ENCODE results near the gene CTDSPL. TPM values are rescaled to one million over a fixed set of nuclear protein-coding genes. Genes with fewer than 3 reads are reported as not detected.
A peak's percentile ranks its signal among the peaks of the same experiment; 100 is the strongest.

Gene CTDSPL
- total RNA-seq, 1 donor from 2014 or later = 6.1 TPM

GRCh38 chr3:37955918-37956707 lies 94.4 kb downstream of the CTDSPL start:
- Mint-ChIP-seq H3K27me3 (no peaks in the 10 kb centered on the region), H3K9me3 (no peaks in the 10 kb centered on the region), H3K27ac (peak overlapping the region; percentile 43), H3K36me3 (ENCODE audit: low read depth) (peaks cover 2% of the 10 kb centered on the region), H3K4me3 (peak overlapping the region; percentile 18), H3K4me1 (peaks cover 17% of the 10 kb centered on the region)
- intact Hi-C loops (cut with micrococcal nuclease) = no loop called here
- DNase-seq = no peak

DNA sequence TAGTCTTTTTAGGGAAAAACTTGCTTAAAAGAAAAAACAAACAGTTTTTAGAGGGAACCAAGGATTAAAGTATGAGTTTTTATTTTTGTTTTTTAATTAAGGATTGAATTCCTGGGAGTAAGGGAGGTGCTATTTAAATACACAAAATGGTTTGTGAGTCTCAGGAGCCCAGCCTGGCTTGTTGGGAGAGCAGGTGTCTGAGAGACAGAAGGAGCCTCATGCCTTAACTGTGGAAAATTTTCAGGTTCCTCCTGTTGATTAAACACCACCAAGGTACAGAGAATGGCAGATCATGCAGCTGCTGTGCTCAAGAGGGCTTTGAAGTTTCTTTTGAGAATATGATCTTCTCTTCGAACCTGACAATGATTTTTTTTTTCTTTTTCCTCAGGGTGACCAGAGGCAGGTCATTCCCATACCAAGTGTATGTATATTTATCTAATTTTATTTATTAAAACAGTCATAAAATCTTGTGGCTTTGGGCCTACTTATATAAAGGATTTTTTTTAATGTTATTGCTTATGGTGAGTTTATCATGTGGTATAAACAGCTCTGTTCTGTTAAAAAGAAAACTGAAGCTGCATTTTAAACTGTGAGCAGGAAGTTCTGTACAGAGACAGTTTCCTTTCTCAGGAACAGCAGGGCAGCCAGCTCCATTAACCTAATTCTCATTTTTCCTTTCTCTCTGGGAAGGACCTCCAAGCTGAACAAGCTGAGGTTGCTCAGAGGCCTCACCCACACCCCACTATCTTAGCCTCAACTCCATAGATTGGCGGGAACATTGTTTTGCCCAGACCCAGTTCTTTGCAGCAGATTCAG lies 95.3 kb downstream of the CTDSPL start:
- Mint-ChIP-seq H3K4me1 (peaks cover 16% of the 10 kb centered on the region), H3K27me3 (no peaks in the 10 kb centered on the region), H3K9me3 (no peaks in the 10 kb centered on the region), H3K27ac (peak overlapping the region; percentile 89), H3K4me3 (peak overlapping the region; percentile 76), H3K36me3 (ENCODE audit: low read depth) (peaks cover 2% of the 10 kb centered on the region)
- DNase-seq = no peak
- intact Hi-C loops (cut with micrococcal nuclease) = no loop called here

GRCh38 chr3:37957539-37957936 lies 95.9 kb downstream of the CTDSPL start:
- Mint-ChIP-seq H3K36me3 (ENCODE audit: low read depth) (peaks cover 2% of the 10 kb centered on the region), H3K4me1 (peaks cover 16% of the 10 kb centered on the region), H3K27ac (peak overlapping the region; percentile 89), H3K9me3 (no peaks in the 10 kb centered on the region), H3K27me3 (no peaks in the 10 kb centered on the region), H3K4me3 (peak overlapping the region; percentile 76)
- DNase-seq = no peak
- intact Hi-C loops (cut with micrococcal nuclease) = no loop called here

GRCh38 chr3:37961622-37962431 lies 100.1 kb downstream of the CTDSPL start:
- Mint-ChIP-seq H3K27me3 (peaks cover 2% of the 10 kb centered on the region), H3K4me3 (no peak overlapping the region), H3K9me3 (no peaks in the 10 kb centered on the region), H3K4me1 (peaks cover 8% of the 10 kb centered on the region), H3K27ac (no peak overlapping the region), H3K36me3 (ENCODE audit: low read depth) (no peaks in the 10 kb centered on the region)
- DNase-seq = no peak
- intact Hi-C loops (cut with micrococcal nuclease) = no loop called here

- no peaks in the 10 kb centered on the region for H3K9me3 Mint-ChIP-seq
- DNase-seq = no peak
- H3K4me3 Mint-ChIP-seq = no peak overlapping the region
- peaks cover 2% of the 10 kb centered on the region for H3K27me3 Mint-ChIP-seq
- no peak overlapping the region for H3K27ac Mint-ChIP-seq
- H3K4me1 Mint-ChIP-seq = no peaks in the 10 kb centered on the region
- intact Hi-C loops (cut with micrococcal nuclease) = no loop called here
- H3K36me3 Mint-ChIP-seq (ENCODE audit: low read depth) = no peaks in the 10 kb centered on the region
These were observed 101.3 kb downstream of the CTDSPL start for GRCh38 chr3:37963016-37963415.

DNA sequence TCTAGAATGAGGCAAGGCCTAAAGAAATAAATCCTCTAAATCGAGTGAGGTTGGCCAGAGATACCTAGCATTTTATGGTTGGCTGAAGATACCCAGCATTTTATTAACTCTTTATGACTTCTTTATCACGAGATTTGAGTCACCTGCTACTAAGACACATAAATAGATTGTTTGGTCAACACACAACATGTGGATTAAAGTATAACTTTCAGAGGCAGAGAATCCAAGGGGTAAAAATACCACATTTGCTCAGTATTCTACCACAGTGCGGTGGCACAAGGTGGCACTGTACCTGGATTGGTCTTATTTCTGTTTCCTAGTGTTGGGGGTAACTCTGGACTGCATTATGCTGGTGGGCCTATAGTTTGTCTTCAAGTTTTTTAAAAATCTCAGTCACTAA lies 102.0 kb downstream of the CTDSPL start:
- Mint-ChIP-seq H3K9me3 (no peaks in the 10 kb centered on the region), H3K27me3 (peaks cover 2% of the 10 kb centered on the region), H3K27ac (no peak overlapping the region), H3K36me3 (ENCODE audit: low read depth) (no peaks in the 10 kb centered on the region), H3K4me3 (no peak overlapping the region), H3K4me1 (no peaks in the 10 kb centered on the region)
- no peak for DNase-seq
- intact Hi-C loops (cut with micrococcal nuclease) = no loop called here

DNA sequence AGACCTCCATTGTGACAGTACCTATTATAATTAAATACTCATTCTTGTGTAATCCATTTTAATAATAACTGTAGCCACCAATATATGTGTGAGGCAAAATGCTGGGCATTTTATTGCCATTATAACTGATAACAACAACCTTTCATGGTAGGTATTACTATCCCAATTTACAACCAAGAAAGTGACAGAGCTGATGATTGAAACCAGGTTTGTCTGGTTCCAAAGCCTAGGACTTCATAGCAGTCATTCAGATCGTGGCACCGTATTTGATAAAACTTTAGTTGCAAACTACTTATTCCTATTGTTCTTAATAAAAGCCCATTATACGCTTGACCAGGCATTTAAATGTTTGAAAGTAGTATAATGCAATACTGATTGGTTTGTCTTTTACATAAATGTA lies 102.5 kb downstream of the CTDSPL start:
- DNase-seq = no peak
- H3K27me3 Mint-ChIP-seq = peaks cover 2% of the 10 kb centered on the region
- no peaks in the 10 kb centered on the region for H3K4me1 Mint-ChIP-seq
- intact Hi-C loops (cut with micrococcal nuclease) = no loop called here
- H3K9me3 Mint-ChIP-seq = no peaks in the 10 kb centered on the region
- no peak overlapping the region for H3K27ac Mint-ChIP-seq
- H3K4me3 Mint-ChIP-seq = no peak overlapping the region
- H3K36me3 Mint-ChIP-seq (ENCODE audit: low read depth) = no peaks in the 10 kb centered on the region

DNA sequence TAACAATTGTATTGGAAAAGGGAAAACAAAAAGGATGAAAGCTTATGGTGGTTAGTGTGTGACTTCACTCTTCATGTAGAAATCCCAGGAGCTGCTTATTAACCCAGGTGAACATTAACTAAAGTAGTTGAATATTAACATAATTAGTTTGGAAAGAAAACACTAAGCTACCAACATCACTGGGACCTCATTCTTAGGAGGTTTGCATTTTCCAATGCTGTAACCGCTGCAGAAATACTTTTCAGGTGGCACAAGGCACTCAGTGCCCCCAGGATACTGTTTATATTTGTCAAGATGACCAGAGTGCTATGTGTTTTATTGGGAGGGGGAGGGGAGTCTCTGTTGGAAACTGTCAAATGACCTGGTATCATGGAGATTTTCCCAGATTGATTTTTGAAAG lies 103.0 kb downstream of the CTDSPL start:
- intact Hi-C loops (cut with micrococcal nuclease) = no loop called here
- H3K36me3 Mint-ChIP-seq (ENCODE audit: low read depth) = no peaks in the 10 kb centered on the region
- no peak overlapping the region for H3K4me3 Mint-ChIP-seq
- H3K27me3 Mint-ChIP-seq = peaks cover 2% of the 10 kb centered on the region
- DNase-seq = no peak
- no peaks in the 10 kb centered on the region for H3K4me1 Mint-ChIP-seq
- H3K27ac Mint-ChIP-seq = no peak overlapping the region
- H3K9me3 Mint-ChIP-seq = no peaks in the 10 kb centered on the region

GRCh38 chr3:37967260-37967881 lies 105.7 kb downstream of the CTDSPL start:
- H3K9me3 Mint-ChIP-seq = no peaks in the 10 kb centered on the region
- H3K4me1 Mint-ChIP-seq = no peaks in the 10 kb centered on the region
- H3K4me3 Mint-ChIP-seq = no peak overlapping the region
- intact Hi-C loops (cut with micrococcal nuclease) = loop anchor here (1.0 kb wide), 1 partner anchor 112 kb away; no protein-coding TSS in a partner anchor
- no peak overlapping the region for H3K27ac Mint-ChIP-seq
- peaks cover 2% of the 10 kb centered on the region for H3K27me3 Mint-ChIP-seq
- H3K36me3 Mint-ChIP-seq (ENCODE audit: low read depth) = no peaks in the 10 kb centered on the region
- DNase-seq = peak; percentile 90

- Mint-ChIP-seq H3K27me3 (peaks cover 2% of the 10 kb centered on the region), H3K4me1 (no peaks in the 10 kb centered on the region), H3K4me3 (no peak overlapping the region), H3K9me3 (no peaks in the 10 kb centered on the region), H3K27ac (peak overlapping the region; percentile 25), H3K36me3 (ENCODE audit: low read depth) (no peaks in the 10 kb centered on the region)
- DNase-seq = no peak
- intact Hi-C loops (cut with micrococcal nuclease) = no loop called here
These were observed 106.5 kb downstream of the CTDSPL start for GRCh38 chr3:37968199-37968598.

DNA sequence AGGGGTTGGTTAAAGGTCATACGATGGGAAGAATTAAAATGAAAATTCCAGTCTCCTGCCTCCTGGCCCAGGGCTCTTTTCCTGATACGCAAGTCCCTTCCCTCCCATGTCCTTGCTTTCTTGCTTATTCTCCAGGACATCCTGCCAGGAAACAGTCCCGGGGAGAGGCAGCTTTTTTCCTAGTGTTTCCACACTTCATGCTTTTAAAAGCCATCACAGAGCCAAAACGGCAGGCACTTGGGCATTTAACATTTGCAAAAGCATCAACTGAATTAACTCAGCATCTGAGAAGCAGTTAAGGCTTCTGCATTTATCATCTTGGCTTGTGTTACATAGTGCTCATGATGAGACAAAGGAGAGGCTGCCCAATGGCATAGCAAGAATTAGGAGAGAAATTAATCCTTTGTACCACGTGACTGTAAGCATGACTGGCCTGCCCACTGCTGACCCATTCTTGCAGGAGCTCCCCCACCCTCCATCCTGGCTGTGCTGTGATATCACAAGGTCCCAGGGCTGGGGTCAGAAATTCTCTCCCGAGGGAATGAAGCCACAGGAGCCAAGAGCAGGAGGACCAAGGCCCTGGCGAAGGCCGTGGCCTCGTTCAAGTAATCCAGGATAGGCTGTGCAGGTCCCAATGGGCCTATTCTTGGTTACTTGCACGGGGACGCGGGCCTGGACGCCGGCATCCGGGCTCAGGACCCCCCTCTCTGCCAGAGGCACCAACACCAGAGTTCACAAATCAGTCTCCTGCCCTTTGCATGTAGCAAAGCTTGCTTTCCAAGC lies 107.3 kb downstream of the CTDSPL start:
- H3K36me3 Mint-ChIP-seq (ENCODE audit: low read depth) = no peaks in the 10 kb centered on the region
- H3K4me1 Mint-ChIP-seq = no peaks in the 10 kb centered on the region
- no peak overlapping the region for H3K27ac Mint-ChIP-seq
- peaks cover 2% of the 10 kb centered on the region for H3K27me3 Mint-ChIP-seq
- intact Hi-C loops (cut with micrococcal nuclease) = no loop called here
- no peak overlapping the region for H3K4me3 Mint-ChIP-seq
- H3K9me3 Mint-ChIP-seq = no peaks in the 10 kb centered on the region
- no peak for DNase-seq

DNA sequence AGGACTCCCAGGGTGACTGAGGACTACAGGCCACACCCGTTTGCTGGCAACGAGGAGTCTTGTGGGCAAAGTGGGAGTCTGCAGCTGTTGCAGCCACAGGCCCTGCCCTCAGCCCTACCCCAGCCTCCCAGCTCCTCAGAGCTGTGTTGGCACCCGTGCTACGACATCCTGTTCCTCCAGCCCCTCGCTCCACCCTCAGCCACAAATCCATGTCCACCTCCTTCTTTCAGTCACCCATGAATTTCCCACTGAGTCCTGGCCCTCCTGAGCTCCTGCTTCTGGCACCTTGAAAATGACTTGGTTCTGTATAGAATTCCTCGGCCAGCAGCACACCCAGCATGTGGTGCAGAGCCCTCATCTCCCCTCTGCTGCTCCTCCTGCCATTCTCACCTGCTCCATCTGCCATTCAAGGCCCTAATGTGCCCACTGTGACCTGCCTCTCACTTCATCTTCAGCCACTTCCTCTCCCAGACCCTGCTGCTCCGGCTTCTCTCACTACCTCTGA lies 108.0 kb downstream of the CTDSPL start:
- DNase-seq = no peak
- intact Hi-C loops (cut with micrococcal nuclease) = loop anchor here (5.0 to 10.0 kb wide), 2 partner anchors 378 to 515 kb away; partner anchors contain the start of gene XYLB
- Mint-ChIP-seq H3K36me3 (ENCODE audit: low read depth) (no peaks in the 10 kb centered on the region), H3K27ac (no peak overlapping the region), H3K27me3 (peaks cover 2% of the 10 kb centered on the region), H3K9me3 (no peaks in the 10 kb centered on the region), H3K4me1 (peaks cover under 1% of the 10 kb centered on the region), H3K4me3 (no peak overlapping the region)
